Vagina (tissue), 2 donors: ENCODE results near the gene VPS45.

Source experiments
- CTCF ChIP-seq, 3 experiments: fragments of 450-650 bp in 2 of 3; fragments of 200-600 bp in 1 of 3; sonication (generic) in 1 of 3; IDR thresholded peaks; one replicate each; pipeline ENCODE4 v1.5.1; 2017 to 2019; ENCODE audit warnings: antibody characterized with exemption in 3 of 3, mild to moderate bottlenecking in 2 of 3, moderate library complexity in 2 of 3
- POLR2A ChIP-seq, 2 donors: fragments of 450-650 bp; IDR thresholded peaks; one replicate each; pipeline ENCODE4 v1.6.1; 2017; ENCODE audit warnings: antibody characterized with exemption in 2 of 2, mild to moderate bottlenecking in 2 of 2, moderate library complexity in 2 of 2

- TF ChIP-seq CTCF (IDR thresholded peaks at IDR 0.05): no peak
- no peak for TF ChIP-seq POLR2A (IDR thresholded peaks at IDR 0.05)
Measured at GRCh38 chr1:150020711-150021110, 46.9 kb upstream of the VPS45 start.
